Endothelial cell of umbilical vein (primary cell): ENCODE results near the gene HPSE2. TPM values are rescaled to one million over a fixed set of nuclear protein-coding genes. Genes with fewer than 3 reads are reported as not detected.

ENCODE experiments used
- BruUV-seq: library from RNA; stranded (reverse); fragments of 400-500 nt; replicated peaks from 2 replicates; lab custom pipeline; 2021; lab: Mats Ljungman, UMichigan
- CTCF ChIA-PET: fragments of 300-600, 350-600 bp; sonication (Branson Sonifier 250); formaldehyde crosslinking; loops from one replicate; lab custom pipeline; 2021; ENCODE audit warnings: antibody characterized with exemption, inconsistent platforms; lab: Charles Lee
- POLR2A ChIA-PET: fragments of 300-600, 350-600 bp; sonication (Branson Sonifier 250); formaldehyde crosslinking; loops from one replicate; lab custom pipeline; 2021; ENCODE audit warnings: antibody characterized with exemption, inconsistent platforms; lab: Charles Lee
- DNase-seq: peaks from one replicate; pipeline ENCODE4 v3.0.0-alpha.2; 2011; ENCODE audit warnings: low read depth, low spot score
- FAIRE-seq: peaks from 2 replicates; lab custom pipeline; 2011; peaks lifted over from hg19 to GRCh38; lab: Jason Lieb, UNC
- H2AFZ ChIP-seq: 2 replicates; pipeline ENCODE4 v1.6.0; 2012; ENCODE audit warnings: low read depth, low read length, control low read depth, inconsistent platforms
- H3K27ac ChIP-seq: 2 replicates; pipeline ENCODE4 v1.5.1; 2011; ENCODE audit warnings: low read depth, mild to moderate bottlenecking, control low read depth, low read length, moderate library complexity; ENCODE audit not compliant: insufficient read depth
- H3K27me3 ChIP-seq, 2 experiments: 2 replicates each; pipeline versions ENCODE4 v1.6.0 to v1.6.1; 2011; ENCODE audit warnings: low read length in 2 of 2, mixed read lengths in 1 of 2; ENCODE audit not compliant: control insufficient read depth in 2 of 2, insufficient read depth in 2 of 2
- H3K36me3 ChIP-seq, 2 experiments: 2 replicates in 1 of 2; 3 replicates in 1 of 2; pipeline ENCODE4 v1.5.1; 2011; ENCODE audit warnings: low read length in 2 of 2, mild to moderate bottlenecking in 1 of 2, moderate library complexity in 1 of 2; ENCODE audit not compliant: control insufficient read depth in 2 of 2, insufficient read depth in 2 of 2; ENCODE audit errors: extremely low read depth in 1 of 2
- H3K4me1 ChIP-seq: 3 replicates; pipeline ENCODE4 v1.5.1; 2011; ENCODE audit warnings: mild to moderate bottlenecking, low read length; ENCODE audit not compliant: control insufficient read depth, insufficient read depth; ENCODE audit errors: extremely low read depth
- H3K4me2 ChIP-seq: 2 replicates; pipeline ENCODE4 v1.6.1; 2011; ENCODE audit warnings: low read length, control low read depth, mixed read lengths; ENCODE audit not compliant: insufficient read depth
- H3K4me3 ChIP-seq, 3 experiments: fragments of 200-600 bp in 1 of 3; sonication (generic), shearing (Covaris generic) in 1 of 3; replicated peaks in 1 of 3; 2 replicates each; pipeline ENCODE4 v1.5.1; 2011 to 2016; ENCODE audit warnings: control low read depth in 3 of 3, low read length in 3 of 3, mild to moderate bottlenecking in 2 of 3, inconsistent platforms in 1 of 3, low read depth in 1 of 3, moderate library complexity in 1 of 3; ENCODE audit not compliant: insufficient read depth in 1 of 3
- H3K79me2 ChIP-seq: 2 replicates; pipeline ENCODE4 v1.6.0; 2012; ENCODE audit warnings: low read length, inconsistent platforms; ENCODE audit not compliant: control insufficient read depth, insufficient read depth
- H3K9ac ChIP-seq: replicated peaks from 2 replicates; pipeline ENCODE3; 2011; ENCODE audit warnings: low read length, control low read depth; ENCODE audit not compliant: insufficient read depth; ENCODE audit errors: extremely low read depth
- H3K9me1 ChIP-seq: replicated peaks from 3 replicates; pipeline ENCODE4 v1.6.0; 2011; ENCODE audit warnings: mild to moderate bottlenecking, low read length; ENCODE audit not compliant: control insufficient read depth, insufficient read depth; ENCODE audit errors: extremely low read depth
- H3K9me3 ChIP-seq: replicated peaks from 2 replicates; pipeline ENCODE4 v1.5.1; 2012; ENCODE audit warnings: low read length, inconsistent platforms; ENCODE audit not compliant: control insufficient read depth, insufficient read depth
- H4K20me1 ChIP-seq: replicated peaks from 2 replicates; pipeline ENCODE3; 2011; ENCODE audit warnings: mild to moderate bottlenecking, low read length; ENCODE audit not compliant: control insufficient read depth, insufficient read depth; ENCODE audit errors: extremely low read depth
- EZH2 ChIP-seq: IDR thresholded peaks from 2 replicates; pipeline ENCODE4 v1.6.1; 2012; ENCODE audit warnings: borderline replicate concordance, low read depth, mild to moderate bottlenecking, moderate library complexity, low read length, inconsistent platforms; ENCODE audit not compliant: severe bottlenecking
- FOS ChIP-seq: IDR thresholded peaks from 2 replicates; pipeline ENCODE4 v1.6.1; 2011; ENCODE audit warnings: mild to moderate bottlenecking, low read length, moderate library complexity, borderline replicate concordance; ENCODE audit not compliant: insufficient read depth
- GATA2 ChIP-seq: IDR thresholded peaks from 2 replicates; pipeline ENCODE4 v1.7.0; 2011; ENCODE audit warnings: low read depth, mild to moderate bottlenecking, moderate library complexity, mixed read lengths, low read length; ENCODE audit not compliant: insufficient read length, insufficient read depth
- JUN ChIP-seq: IDR thresholded peaks from 2 replicates; pipeline ENCODE4 v1.6.1; 2011; ENCODE audit warnings: borderline replicate concordance, low read depth; ENCODE audit not compliant: insufficient read length, insufficient read depth
- MYC ChIP-seq: IDR thresholded peaks from one replicate; pipeline ENCODE4 v1.6.1; 2011; ENCODE audit warnings: mild to moderate bottlenecking, low read depth, low read length
- POLR2A ChIP-seq: IDR thresholded peaks from 2 replicates; pipeline ENCODE4 v1.6.1; 2012; ENCODE audit warnings: low read depth, mild to moderate bottlenecking, control low read depth, low read length
- POLR2AphosphoS5 ChIP-seq: IDR thresholded peaks from 2 replicates; pipeline ENCODE4 v1.6.1; 2012; ENCODE audit warnings: low read depth, mild to moderate bottlenecking, control low read depth, low read length, moderate library complexity; ENCODE audit not compliant: insufficient read depth
- dilution Hi-C: fragments of 300-500 bp; cut with MboI; formaldehyde crosslinking; loops from one replicate; pipeline ENCODE4 v1.15.0; 2019; ENCODE audit warnings: low sequenced_read_pairs; ENCODE audit not compliant: extremely low pct_ligation_motif_present
- intact Hi-C: fragments of 100-400 bp; cut with micrococcal nuclease; formaldehyde crosslinking; loops from one replicate; pipeline ENCODE4 v1.10.0; 2022
- polyA plus RNA-seq, 4 experiments: library from polyadenylated mRNA; depleted of rRNA in 3 of 4; stranded (reverse) in 3 of 4; unstranded in 1 of 4; fragments of >200 nt; gene quantifications; 2 replicates each; pipeline versions ENCODE4 v1.2.1 to v1.2.3, GENCODE V29; 2011 to 2012; ENCODE audit warnings: missing spikeins in 1 of 4
- total RNA-seq: library from RNA; stranded (reverse); gene quantifications from 2 replicates; pipeline ENCODE4 v1.2.3, GENCODE V29; 2021
- TF ChIP-seq, protein P1 (sequence below), 2 donors: IDR thresholded peaks; 1 replicate in 1 of 2; 2 replicates in 1 of 2; pipeline ENCODE4 v1.5.1; 2011; ENCODE audit warnings: low read length in 2 of 2, mild to moderate bottlenecking in 2 of 2, moderate library complexity in 2 of 2, control low read depth in 1 of 2, inconsistent platforms in 1 of 2, low read depth in 1 of 2; ENCODE audit not compliant: insufficient read depth in 1 of 2; ENCODE audit errors: extremely low read depth in 1 of 2
- TF ChIP-seq, protein P2 (sequence below): IDR thresholded peaks from 2 replicates; pipeline ENCODE4 v1.6.1; 2011; ENCODE audit not compliant: insufficient read depth, insufficient read length

HPSE2 gene
- total and polyA plus RNA-seq, 2 donors (not counting 3 experiments of a cell fraction or from before 2014, with no cell fraction given), result not detected

DNA sequence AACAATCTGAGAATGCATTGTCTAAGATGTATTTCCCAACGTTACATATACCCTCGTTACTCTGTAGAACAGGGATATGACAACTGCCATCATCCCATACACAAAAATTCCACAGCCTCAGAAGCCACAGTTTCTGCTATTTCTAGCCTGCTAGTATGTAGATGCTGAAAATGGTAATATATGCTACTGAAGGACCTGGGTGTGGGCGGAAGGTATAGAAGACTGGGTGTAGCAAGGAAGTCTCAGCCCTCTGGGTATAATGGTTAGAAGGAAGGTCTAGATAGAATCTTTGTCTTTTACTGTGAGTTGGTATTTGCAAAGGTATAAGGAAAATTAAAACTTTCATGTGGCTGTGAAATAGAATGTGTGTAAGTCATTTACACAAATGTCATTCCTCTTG is 709.7 kb downstream of the HPSE2 start:
- Histone ChIP-seq H3K4me1 (peaks cover 10% of the 10 kb centered on the region), H3K36me3 (no peaks in the 10 kb centered on the region), H3K27me3 (no peaks in the 10 kb centered on the region), H4K20me1 (no peaks in the 10 kb centered on the region), H2AFZ (no peak overlapping the region), H3K4me2 (no peak overlapping the region), H3K9ac (no peak overlapping the region), H3K9me3 (no peaks in the 10 kb centered on the region), H3K9me1 (no peaks in the 10 kb centered on the region), H3K79me2 (no peaks in the 10 kb centered on the region), H3K4me3 (no peak overlapping the region), H3K27ac (no peak overlapping the region)
- ChIA-PET CTCF (no interaction called here), POLR2A (no interaction called here)
- no TSS peak for BruUV-seq
- TF ChIP-seq MYC (no peak), EZH2 (no peak), JUN (no peak), FOS (no peak), POLR2AphosphoS5 (no peak), POLR2A (no peak), GATA2 (no peak)
- TF ChIP-seq, protein P1, sequence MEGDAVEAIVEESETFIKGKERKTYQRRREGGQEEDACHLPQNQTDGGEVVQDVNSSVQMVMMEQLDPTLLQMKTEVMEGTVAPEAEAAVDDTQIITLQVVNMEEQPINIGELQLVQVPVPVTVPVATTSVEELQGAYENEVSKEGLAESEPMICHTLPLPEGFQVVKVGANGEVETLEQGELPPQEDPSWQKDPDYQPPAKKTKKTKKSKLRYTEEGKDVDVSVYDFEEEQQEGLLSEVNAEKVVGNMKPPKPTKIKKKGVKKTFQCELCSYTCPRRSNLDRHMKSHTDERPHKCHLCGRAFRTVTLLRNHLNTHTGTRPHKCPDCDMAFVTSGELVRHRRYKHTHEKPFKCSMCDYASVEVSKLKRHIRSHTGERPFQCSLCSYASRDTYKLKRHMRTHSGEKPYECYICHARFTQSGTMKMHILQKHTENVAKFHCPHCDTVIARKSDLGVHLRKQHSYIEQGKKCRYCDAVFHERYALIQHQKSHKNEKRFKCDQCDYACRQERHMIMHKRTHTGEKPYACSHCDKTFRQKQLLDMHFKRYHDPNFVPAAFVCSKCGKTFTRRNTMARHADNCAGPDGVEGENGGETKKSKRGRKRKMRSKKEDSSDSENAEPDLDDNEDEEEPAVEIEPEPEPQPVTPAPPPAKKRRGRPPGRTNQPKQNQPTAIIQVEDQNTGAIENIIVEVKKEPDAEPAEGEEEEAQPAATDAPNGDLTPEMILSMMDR (IDR thresholded peaks at IDR 0.05; ENCODE audit: extremely low read depth in 1 of 2, insufficient read depth in 1 of 2, low read depth in 1 of 2, low read length in 2 of 2), result no peak
- TF ChIP-seq, protein P2, sequence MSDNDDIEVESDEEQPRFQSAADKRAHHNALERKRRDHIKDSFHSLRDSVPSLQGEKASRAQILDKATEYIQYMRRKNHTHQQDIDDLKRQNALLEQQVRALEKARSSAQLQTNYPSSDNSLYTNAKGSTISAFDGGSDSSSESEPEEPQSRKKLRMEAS, result no peak
- dilution Hi-C loops (no loop called here), intact Hi-C loops (no loop called here)
- FAIRE-seq (no peak), DNase-seq (no peak)
